K562 (cell line): ENCODE data around the gene SS18. TPM values are rescaled to one million over a fixed set of nuclear protein-coding genes. Genes with fewer than 3 reads are reported as not detected.

ENCODE experiments used
- CREM ChIP-seq: IDR thresholded peaks from 2 replicates; pipeline ENCODE4 v1.6.1; 2014; ENCODE audit warnings: antibody characterized with exemption, low read depth
- ELF1 ChIP-seq: fragments of 200-800 bp; sonication (Bioruptor generic); IDR thresholded peaks from 2 replicates; pipeline ENCODE4 v1.6.1; 2016; ENCODE audit warnings: missing genetic modification characterization, missing compliant biosample characterization
- ELF2 ChIP-seq: fragments of 250-450 bp; sonication (Bioruptor Pico); IDR thresholded peaks from 2 replicates; pipeline ENCODE4 v1.5.0; 2021; ENCODE audit warnings: mild to moderate bottlenecking
- FOXM1 ChIP-seq, 2 experiments: fragments of 450-650 bp in 1 of 2; sonication (generic) in 1 of 2; formaldehyde crosslinking in 1 of 2; IDR thresholded peaks; 2 replicates each; pipeline versions ENCODE4 v1.6.1 to v1.9.0; 2017 to 2022; ENCODE audit warnings: low read depth in 2 of 2, mild to moderate bottlenecking in 2 of 2, missing genetic modification reagents in 1 of 2, moderate library complexity in 1 of 2
- GABPA ChIP-seq: fragments of 200-800 bp; sonication (Bioruptor generic); conservative IDR thresholded peaks from 2 replicates; pipeline ENCODE4 v1.6.1; 2016; ENCODE audit warnings: low read depth, missing genetic modification characterization, missing compliant biosample characterization
- KLF1 ChIP-seq: fragments of 450-650 bp; IDR thresholded peaks from 2 replicates; pipeline ENCODE4 v1.6.1; 2016; ENCODE audit warnings: missing genetic modification characterization, missing compliant biosample characterization
- MAZ ChIP-seq, 2 experiments: fragments of 450-650 bp in 1 of 2; sonication (generic) in 1 of 2; formaldehyde crosslinking; IDR thresholded peaks in 1 of 2; conservative IDR thresholded peaks in 1 of 2; 2 replicates each; pipeline versions ENCODE4 v1.4.0 to v1.5.0; 2020; ENCODE audit warnings: mild to moderate bottlenecking in 1 of 2, missing genetic modification reagents in 1 of 2
- MTA1 ChIP-seq: fragments of 450-650 bp; IDR thresholded peaks from 2 replicates; pipeline ENCODE4 v1.6.1; 2017; ENCODE audit warnings: borderline replicate concordance
- NUFIP1 ChIP-seq: fragments of 450-650 bp; IDR thresholded peaks from 2 replicates; pipeline ENCODE4 v1.6.1; 2018; ENCODE audit not compliant: partially characterized antibody
- PHF20 ChIP-seq: fragments of 450-650 bp; IDR thresholded peaks from 2 replicates; pipeline ENCODE4 v1.6.1; 2018; ENCODE audit not compliant: partially characterized antibody
- RCOR1 ChIP-seq, 2 experiments: IDR thresholded peaks; 2 replicates each; pipeline ENCODE4 v1.6.1; 2012; ENCODE audit warnings: low read depth in 2 of 2, low read length in 2 of 2, borderline replicate concordance in 1 of 2, improper control_type of control experiment in 1 of 2
- XRCC4 ChIP-seq: IDR thresholded peaks from one replicate; pipeline ENCODE4 v1.6.1; 2011; ENCODE audit not compliant: insufficient read depth, insufficient read length; ENCODE audit errors: extremely low read depth
- ZKSCAN1 ChIP-seq: fragments of 150-350 bp; IDR thresholded peaks from 2 replicates; pipeline ENCODE4 v1.6.1; 2016; ENCODE audit warnings: low read depth, low read length
- ZNF217 ChIP-seq: sonication (generic); formaldehyde crosslinking; IDR thresholded peaks from 2 replicates; pipeline ENCODE4 v1.8.0; 2022; ENCODE audit warnings: mild to moderate bottlenecking, missing genetic modification reagents
- ZNF3 ChIP-seq: fragments of 250-450 bp; sonication (Bioruptor Pico); IDR thresholded peaks from 2 replicates; pipeline ENCODE4 v1.5.0; 2021; ENCODE audit warnings: mild to moderate bottlenecking, moderate library complexity
- ZNF354B ChIP-seq: fragments of 250-450 bp; sonication (Bioruptor Pico); IDR thresholded peaks from 2 replicates; pipeline ENCODE4 v1.4.0; 2020
- ZNF717 ChIP-seq: fragments of 250-450 bp; sonication (Bioruptor Pico); IDR thresholded peaks from 2 replicates; pipeline ENCODE4 v1.5.0; 2021
- polyA plus RNA-seq, 8 experiments: library from polyadenylated mRNA; depleted of rRNA in 4 of 8; stranded (reverse) in 5 of 8; unstranded in 3 of 8; fragments of >200 nt; fragmentation: Nextera tagmentation in 2 of 8; fragmentation: Illumina TruSeq in 1 of 8; extraction: Ambion mirVana in 2 of 8; extraction: Trizol in 1 of 8; gene quantifications; 2 replicates each; pipeline versions ENCODE4 v1.2.1 to v1.2.3, GENCODE V29; 2011 to 2014; ENCODE audit warnings: inconsistent platforms in 1 of 8, missing spikeins in 1 of 8
- total RNA-seq, 7 experiments: library from RNA; depleted of rRNA in 6 of 7; stranded (reverse); fragments of >200 nt in 6 of 7; fragmentation: Illumina TruSeq in 2 of 7; extraction: Trizol in 2 of 7; gene quantifications; 2 replicates each; pipeline versions ENCODE4 v1.2.1 to v1.2.3, GENCODE V29; 2011 to 2021; ENCODE audit warnings: low replicate concordance in 1 of 7
- TF ChIP-seq, protein P1 (sequence below), 2 experiments: IDR thresholded peaks; 2 replicates each; pipeline ENCODE4 v1.6.1; 2012; ENCODE audit warnings: improper control_type of control experiment in 2 of 2, low read depth in 2 of 2, low read length in 2 of 2, borderline replicate concordance in 1 of 2
- TF ChIP-seq, protein P2 (sequence below): sonication (generic); formaldehyde crosslinking; IDR thresholded peaks from 2 replicates; pipeline ENCODE4 v1.8.0; 2022; ENCODE audit warnings: missing genetic modification reagents, mild to moderate bottlenecking, borderline replicate concordance
- TF ChIP-seq, protein P3 (sequence below): fragments of 450-650 bp; IDR thresholded peaks from 2 replicates; pipeline ENCODE4 v1.6.1; 2016; ENCODE audit warnings: mild to moderate bottlenecking
- TF ChIP-seq, protein P4 (sequence below): fragments of 450-650 bp; IDR thresholded peaks from 2 replicates; pipeline ENCODE4 v1.6.1; 2014; ENCODE audit warnings: low read depth, mild to moderate bottlenecking, moderate library complexity, borderline replicate concordance

Gene SS18
- total and polyA plus RNA-seq, 9 of the 15 experiments (the other 6 are each of a cell fraction or from before 2014, with no cell fraction given), result 30.9 to 190 (median 102) TPM

DNA sequence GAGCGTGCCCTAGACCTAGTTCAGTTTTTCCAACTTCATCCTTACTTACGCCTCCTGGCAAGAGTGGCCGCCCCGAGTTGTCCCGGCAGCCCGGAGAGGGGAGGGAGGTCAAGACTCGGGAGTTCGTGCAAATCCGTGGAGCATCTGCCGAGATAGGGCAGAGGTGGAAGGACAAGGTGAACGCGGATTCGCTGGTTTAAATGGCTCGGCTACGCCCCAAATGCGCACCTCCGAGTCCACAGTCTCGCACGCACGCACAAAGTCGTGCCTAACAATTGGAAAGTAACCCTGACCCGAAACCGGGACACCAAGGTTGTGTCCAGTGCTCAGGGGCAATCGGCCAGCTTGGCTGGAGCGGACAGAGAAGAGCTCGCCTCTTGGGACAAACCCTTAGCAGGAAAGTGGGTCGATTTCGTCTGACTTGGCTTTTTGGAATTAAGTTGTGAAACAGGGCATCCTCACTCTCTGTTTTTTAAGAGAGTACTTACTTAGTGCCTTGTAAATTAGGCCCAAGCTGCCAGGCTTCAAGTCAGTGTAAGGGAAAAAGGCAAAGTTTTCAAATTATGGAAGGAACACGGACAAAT, 726 bp upstream of the SS18 start (continued):
- TF ChIP-seq MTA1 (peak; percentile 49; the same call in 1 of the 2 replicates), CREM (0 out of 2 replicates have a peak, but pooled peaks have one; percentile 2), ZNF717 (CRISPR knock-in tag) (no peak), ELF1 (tag) (peak; percentile 60), NUFIP1 (no peak), GABPA (peak; percentile 26; the same call in 1 of the 2 replicates), XRCC4 (no peak), ZNF3 (CRISPR knock-in tag) (no peak), KLF1 (0 out of 2 replicates have a peak, but pooled peaks have one; percentile 46), RCOR1 (IDR thresholded peaks at IDR 0.05; ENCODE audit: borderline replicate concordance in 1 of 2, low read depth in 2 of 2, low read length in 2 of 2) (peak in 1 of 2 experiments; percentile 31; a peak in 2 of 4 replicates), ZNF217 (CRISPR knock-in tag) (no peak), ZKSCAN1 (0 out of 2 replicates have a peak, but pooled peaks have one; percentile 7), MAZ (CRISPR knock-in tag; conservative IDR thresholded peaks at IDR 0.05 in 1 of 2, IDR thresholded peaks at IDR 0.05 in 1 of 2) (peak in 1 of 2 experiments; percentile 57; a peak in 2 of 4 replicates), FOXM1 (IDR thresholded peaks at IDR 0.05; ENCODE audit: low read depth) (peak; percentile 92), FOXM1 (CRISPR knock-in tag; IDR thresholded peaks at IDR 0.05; ENCODE audit: low read depth) (peak; percentile 76; the same call in 1 of the 2 replicates), PHF20 (peak; percentile 66), ELF2 (CRISPR knock-in tag) (no peak), ZNF354B (CRISPR knock-in tag) (0 out of 2 replicates have a peak, but pooled peaks have one; percentile 0)
- TF ChIP-seq, protein P1, sequence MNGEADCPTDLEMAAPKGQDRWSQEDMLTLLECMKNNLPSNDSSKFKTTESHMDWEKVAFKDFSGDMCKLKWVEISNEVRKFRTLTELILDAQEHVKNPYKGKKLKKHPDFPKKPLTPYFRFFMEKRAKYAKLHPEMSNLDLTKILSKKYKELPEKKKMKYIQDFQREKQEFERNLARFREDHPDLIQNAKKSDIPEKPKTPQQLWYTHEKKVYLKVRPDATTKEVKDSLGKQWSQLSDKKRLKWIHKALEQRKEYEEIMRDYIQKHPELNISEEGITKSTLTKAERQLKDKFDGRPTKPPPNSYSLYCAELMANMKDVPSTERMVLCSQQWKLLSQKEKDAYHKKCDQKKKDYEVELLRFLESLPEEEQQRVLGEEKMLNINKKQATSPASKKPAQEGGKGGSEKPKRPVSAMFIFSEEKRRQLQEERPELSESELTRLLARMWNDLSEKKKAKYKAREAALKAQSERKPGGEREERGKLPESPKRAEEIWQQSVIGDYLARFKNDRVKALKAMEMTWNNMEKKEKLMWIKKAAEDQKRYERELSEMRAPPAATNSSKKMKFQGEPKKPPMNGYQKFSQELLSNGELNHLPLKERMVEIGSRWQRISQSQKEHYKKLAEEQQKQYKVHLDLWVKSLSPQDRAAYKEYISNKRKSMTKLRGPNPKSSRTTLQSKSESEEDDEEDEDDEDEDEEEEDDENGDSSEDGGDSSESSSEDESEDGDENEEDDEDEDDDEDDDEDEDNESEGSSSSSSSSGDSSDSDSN (IDR thresholded peaks at IDR 0.05; ENCODE audit: borderline replicate concordance in 1 of 2, low read depth in 2 of 2, low read length in 2 of 2), result 0 out of 4 replicates have a peak, but pooled peaks of 1 of the 2 experiments have one; percentile 30
- TF ChIP-seq, protein P2, sequence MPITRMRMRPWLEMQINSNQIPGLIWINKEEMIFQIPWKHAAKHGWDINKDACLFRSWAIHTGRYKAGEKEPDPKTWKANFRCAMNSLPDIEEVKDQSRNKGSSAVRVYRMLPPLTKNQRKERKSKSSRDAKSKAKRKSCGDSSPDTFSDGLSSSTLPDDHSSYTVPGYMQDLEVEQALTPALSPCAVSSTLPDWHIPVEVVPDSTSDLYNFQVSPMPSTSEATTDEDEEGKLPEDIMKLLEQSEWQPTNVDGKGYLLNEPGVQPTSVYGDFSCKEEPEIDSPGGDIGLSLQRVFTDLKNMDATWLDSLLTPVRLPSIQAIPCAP (CRISPR knock-in tag), result no peak
- TF ChIP-seq, protein P3, sequence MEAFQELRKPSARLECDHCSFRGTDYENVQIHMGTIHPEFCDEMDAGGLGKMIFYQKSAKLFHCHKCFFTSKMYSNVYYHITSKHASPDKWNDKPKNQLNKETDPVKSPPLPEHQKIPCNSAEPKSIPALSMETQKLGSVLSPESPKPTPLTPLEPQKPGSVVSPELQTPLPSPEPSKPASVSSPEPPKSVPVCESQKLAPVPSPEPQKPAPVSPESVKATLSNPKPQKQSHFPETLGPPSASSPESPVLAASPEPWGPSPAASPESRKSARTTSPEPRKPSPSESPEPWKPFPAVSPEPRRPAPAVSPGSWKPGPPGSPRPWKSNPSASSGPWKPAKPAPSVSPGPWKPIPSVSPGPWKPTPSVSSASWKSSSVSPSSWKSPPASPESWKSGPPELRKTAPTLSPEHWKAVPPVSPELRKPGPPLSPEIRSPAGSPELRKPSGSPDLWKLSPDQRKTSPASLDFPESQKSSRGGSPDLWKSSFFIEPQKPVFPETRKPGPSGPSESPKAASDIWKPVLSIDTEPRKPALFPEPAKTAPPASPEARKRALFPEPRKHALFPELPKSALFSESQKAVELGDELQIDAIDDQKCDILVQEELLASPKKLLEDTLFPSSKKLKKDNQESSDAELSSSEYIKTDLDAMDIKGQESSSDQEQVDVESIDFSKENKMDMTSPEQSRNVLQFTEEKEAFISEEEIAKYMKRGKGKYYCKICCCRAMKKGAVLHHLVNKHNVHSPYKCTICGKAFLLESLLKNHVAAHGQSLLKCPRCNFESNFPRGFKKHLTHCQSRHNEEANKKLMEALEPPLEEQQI, result 0 out of 2 replicates have a peak, but pooled peaks have one; percentile 21
- TF ChIP-seq, protein P4, sequence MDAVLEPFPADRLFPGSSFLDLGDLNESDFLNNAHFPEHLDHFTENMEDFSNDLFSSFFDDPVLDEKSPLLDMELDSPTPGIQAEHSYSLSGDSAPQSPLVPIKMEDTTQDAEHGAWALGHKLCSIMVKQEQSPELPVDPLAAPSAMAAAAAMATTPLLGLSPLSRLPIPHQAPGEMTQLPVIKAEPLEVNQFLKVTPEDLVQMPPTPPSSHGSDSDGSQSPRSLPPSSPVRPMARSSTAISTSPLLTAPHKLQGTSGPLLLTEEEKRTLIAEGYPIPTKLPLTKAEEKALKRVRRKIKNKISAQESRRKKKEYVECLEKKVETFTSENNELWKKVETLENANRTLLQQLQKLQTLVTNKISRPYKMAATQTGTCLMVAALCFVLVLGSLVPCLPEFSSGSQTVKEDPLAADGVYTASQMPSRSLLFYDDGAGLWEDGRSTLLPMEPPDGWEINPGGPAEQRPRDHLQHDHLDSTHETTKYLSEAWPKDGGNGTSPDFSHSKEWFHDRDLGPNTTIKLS, result peak; percentile 83; the same call in 1 of the 2 replicates
